ENCODE results near the gene PATZ1.

PATZ1 gene

DNA sequence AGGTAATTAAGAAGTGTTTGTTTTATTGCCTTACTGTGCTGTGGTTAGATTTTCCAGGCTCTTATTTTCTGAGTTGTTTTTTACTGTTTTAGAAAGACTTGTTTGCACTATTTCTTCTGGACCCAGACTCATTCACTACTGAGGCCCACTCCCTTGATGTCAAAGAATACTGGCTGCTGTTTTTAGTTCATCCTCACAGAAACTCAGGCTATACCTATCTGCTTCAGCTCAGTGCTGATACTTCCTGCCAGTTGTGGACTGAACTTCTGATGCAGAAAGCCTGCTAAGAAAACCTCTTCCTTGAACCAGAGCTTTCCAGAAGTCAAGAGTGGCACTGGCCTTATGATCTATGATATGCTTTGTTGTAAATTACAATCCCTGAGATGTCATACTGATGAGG lies 38.0 kb downstream of the PATZ1 start:
- DNase-seq (ENCODE audit: low spot score): no peak

GRCh38 chr22:31305194-31305593 lies 41.0 kb downstream of the PATZ1 start:
- no peak for DNase-seq (ENCODE audit: low spot score)

DNA sequence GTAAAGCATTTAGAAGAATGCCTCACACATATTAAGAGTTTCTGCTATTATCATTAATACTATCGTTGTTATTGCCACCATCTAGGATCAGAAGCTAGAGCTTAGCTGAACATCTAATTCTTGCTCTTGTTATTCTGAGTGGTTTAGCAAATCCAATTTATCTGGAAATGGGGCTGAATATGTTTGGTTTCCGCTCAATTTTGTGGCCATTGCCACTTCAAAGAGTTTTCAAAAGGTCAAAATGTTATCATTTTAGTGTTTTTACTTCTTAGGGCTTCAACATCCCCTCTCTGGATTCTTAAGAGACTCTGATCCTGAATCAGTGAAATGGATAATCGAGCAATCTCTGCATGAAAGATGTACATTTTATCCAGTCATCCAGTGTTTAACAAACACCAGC lies 43.6 kb downstream of the PATZ1 start:
- no peak for DNase-seq (ENCODE audit: low spot score)

GRCh38 chr22:31302006-31302405 lies 44.1 kb downstream of the PATZ1 start:
- DNase-seq (ENCODE audit: low spot score): no peak

GRCh38 chr22:31300896-31301295 lies 45.2 kb downstream of the PATZ1 start:
- no peak for DNase-seq (ENCODE audit: low spot score)

DNA sequence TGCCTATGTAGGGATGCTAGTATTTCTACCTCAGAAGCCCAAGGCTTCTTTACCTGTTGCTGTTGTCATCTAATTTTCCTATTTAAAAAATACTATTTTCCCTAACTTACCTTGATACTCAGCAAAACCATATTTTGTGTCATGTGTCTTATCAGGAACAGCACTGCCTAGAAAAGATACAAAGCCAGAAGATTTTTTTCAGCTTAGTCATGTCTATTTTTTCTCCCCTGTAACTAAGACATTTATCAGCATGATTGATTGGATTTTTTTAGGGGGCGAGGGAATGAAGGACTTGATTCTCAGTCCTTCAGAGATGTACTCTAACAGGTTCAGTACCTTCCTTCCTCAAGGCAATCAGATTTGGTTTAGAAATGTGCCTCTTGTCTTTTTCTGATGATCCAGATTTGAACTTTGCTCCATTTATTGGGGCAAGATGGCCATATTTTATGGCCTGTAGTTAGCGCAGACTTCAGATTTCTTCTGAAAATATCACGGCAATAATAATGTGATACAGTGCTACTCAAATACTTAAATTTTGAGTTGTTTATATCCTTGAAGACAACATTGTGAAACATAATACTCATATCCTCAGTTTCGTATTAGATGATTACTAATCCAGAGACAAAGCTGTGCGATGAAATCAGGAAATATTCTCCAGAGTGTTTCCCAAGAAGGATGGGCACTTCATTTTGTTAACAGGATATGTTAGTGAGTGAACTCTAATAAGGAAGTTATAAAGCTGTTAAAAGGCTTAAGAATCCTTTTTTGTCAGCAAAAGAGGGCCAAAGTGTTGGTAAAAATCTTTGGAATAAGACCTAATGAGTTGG lies 50.1 kb downstream of the PATZ1 start:
- DNase-seq (ENCODE audit: low spot score): no peak

GRCh38 chr22:31295360-31295759 lies 50.8 kb downstream of the PATZ1 start:
- no peak for DNase-seq (ENCODE audit: low spot score)

GRCh38 chr22:31292236-31292989 lies 53.7 kb downstream of the PATZ1 start, which contains the start of gene PIK3IP1:
Gene PIK3IP1 (minus strand): TSS chr22:31292488. CDS start chr22:31292344, 144 bp downstream.
- DNase-seq (ENCODE audit: low spot score): peak; percentile 97

DNA sequence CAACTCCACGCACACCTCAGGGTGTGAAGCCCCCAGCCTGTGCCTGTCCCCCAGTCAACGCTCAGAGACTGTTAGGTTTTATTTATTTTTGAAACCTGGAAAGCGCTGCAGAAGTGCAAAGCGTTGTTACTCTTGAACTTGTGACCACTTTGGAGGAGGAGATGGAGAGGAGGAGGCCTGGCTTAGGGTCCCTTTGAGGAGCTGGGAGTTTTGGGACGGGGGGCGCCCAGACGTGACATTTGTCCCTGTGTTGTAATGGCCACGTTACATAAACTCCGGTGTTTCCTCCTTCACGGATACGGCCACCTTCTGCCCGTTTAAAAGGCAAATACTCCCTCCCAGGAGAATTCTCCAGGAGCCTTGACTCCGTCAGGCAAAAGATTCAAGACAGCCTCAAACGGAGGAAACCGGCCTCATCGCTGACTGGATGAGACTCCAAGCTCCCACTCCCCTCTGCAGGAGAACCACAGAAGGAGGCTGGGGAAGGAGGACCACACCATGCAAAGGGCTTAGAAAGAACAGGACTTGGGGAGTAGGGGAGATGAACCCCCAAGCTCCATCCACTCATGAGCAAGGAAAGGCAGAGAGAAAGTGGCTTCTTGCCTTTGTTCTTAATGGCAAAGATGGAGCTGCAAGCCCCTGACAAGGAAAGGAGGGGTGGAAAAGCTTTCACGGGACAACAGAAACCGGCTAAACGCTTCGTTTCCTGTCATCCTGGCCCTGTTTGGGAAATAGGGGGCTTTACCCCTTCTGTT lies 54.5 kb downstream of the PATZ1 start:
- peak; percentile 50 for DNase-seq (ENCODE audit: low spot score)

- DNase-seq (ENCODE audit: low spot score): peak; percentile 97
Measured at GRCh38 chr22:31290494-31291471, 55.4 kb downstream of the PATZ1 start.

- no peak for DNase-seq (ENCODE audit: low spot score)
Measured at GRCh38 chr22:31289344-31289743, 56.8 kb downstream of the PATZ1 start.

- no peak for DNase-seq (ENCODE audit: low spot score)
Measured at GRCh38 chr22:31288496-31289240, 57.5 kb downstream of the PATZ1 start.

DNA sequence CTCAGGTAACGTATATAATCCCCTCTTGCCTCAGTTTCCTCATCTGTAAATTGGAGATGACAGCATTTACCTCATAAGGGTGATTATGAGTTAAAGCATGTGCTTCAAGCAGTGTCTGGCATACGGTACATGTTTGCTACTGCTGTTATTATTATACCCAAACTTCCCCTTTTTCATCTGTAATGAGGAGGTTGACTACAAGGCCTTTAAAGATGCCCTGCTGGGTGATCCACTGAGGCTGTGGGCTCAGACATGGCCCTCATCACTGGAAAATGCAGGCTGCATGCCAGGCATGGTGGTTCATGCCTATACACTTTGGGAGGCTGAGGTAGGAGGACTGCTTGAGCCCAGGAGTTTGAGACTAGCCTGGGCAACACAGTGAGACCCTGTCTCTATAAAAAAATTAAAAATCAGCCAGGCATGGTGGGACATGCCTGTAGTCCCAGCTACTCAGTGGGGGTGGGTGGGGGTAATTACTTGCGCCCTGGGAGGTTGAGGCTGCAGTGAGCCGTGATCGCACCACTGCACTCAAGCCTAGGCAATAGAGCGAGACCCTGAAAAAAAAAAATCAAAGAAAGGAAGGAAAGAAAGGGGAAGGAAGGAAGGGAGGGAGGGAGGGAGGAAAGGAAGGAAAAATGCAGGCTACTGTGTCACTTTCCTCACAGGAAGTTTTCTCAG lies 58.2 kb downstream of the PATZ1 start:
- DNase-seq (ENCODE audit: low spot score): no peak

DNA sequence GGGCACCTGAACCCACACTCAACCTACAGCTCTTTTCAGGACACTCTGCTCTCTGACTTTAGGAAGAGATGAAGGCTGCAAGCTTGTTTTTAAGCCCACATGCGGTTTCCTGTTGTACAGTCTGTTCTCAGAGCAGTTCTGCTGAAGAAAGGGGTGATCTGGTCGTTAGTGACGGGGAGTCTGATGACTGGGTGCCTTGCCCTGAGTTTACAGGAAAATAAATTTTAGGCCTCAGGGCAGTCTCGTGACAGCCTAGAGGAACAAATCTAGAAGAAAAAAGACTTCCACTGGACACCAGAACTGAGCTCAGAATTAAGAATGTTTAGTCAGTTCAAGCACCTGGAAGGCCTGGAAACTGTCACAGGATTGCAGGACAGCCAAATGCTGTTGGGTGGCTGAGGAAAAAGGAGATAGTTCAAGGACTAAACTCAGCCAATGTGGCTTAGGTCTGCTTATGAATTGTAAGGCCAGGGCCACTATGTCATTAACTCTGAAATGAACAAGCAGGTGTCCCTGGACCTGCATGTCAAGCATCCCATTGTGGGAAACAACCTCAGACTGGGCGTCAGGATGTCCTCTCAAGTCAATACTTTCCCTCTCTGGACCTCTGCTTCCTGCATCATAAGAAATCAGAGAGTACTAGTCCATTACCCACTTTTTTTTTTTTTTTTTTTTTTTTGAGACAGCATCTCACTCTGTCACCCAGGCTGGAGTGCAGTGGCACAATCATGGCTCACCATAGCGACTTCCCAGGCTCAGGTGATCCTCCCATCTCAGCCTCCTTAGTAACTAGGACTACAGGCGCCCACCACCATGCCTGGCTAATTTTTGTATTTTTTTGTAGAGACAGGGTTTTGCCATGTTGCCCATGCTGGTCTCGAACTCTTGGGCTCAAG lies 59.5 kb downstream of the PATZ1 start:
- DNase-seq (ENCODE audit: low spot score): no peak

- DNase-seq (ENCODE audit: low spot score): no peak
Measured at GRCh38 chr22:31284281-31285155, 61.6 kb downstream of the PATZ1 start.

- DNase-seq (ENCODE audit: low spot score): no peak
Measured at GRCh38 chr22:31282748-31283468, 63.2 kb downstream of the PATZ1 start.

DNA sequence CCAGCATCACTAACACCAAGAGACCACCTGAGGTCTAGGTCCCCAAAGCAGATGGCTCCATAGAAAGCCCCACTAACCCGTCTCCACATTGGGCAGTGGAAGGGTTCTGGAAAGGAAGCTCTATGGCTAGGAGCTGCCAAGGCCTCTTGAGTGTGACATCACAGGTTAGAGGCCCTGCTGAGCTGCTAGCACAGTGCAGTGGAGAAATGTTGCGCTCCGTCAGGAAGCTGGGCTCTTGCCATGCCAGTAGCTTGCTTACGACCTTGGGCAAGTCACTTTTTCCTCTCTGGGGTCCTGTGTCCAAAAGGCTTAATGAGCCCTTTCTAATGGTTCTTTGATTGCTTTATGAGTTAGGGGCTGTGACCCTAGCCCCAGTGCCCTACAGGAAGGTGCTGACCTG lies 64.4 kb downstream of the PATZ1 start:
- no peak for DNase-seq (ENCODE audit: low spot score)
